Keratinocyte (primary cell): ENCODE results near the gene DSCAML1. TPM values are rescaled to one million over a fixed set of nuclear protein-coding genes. Genes with fewer than 3 reads are reported as not detected.

ENCODE experiments used
- DNase-seq: peaks from one replicate; pipeline ENCODE4 v3.0.0-alpha.2; 2011; ENCODE audit warnings: low read depth, missing footprints, low spot score
- FAIRE-seq: peaks from 2 replicates; lab custom pipeline; 2011; peaks lifted over from hg19 to GRCh38; lab: Jason Lieb, UNC
- H2AFZ ChIP-seq: 2 replicates; pipeline ENCODE4 v1.6.0; 2012; ENCODE audit warnings: low read length, control low read depth, inconsistent platforms; ENCODE audit not compliant: control insufficient read depth
- H3K27ac ChIP-seq: 2 replicates; pipeline ENCODE4 v1.5.1; 2011; ENCODE audit warnings: low read length; ENCODE audit not compliant: control insufficient read depth, insufficient read depth
- H3K27me3 ChIP-seq: 3 replicates; pipeline ENCODE4 v1.6.0; 2011; ENCODE audit warnings: low read length; ENCODE audit not compliant: control insufficient read depth, insufficient read depth; ENCODE audit errors: extremely low read depth
- H3K36me3 ChIP-seq, 2 experiments: 2 replicates in 1 of 2; 3 replicates in 1 of 2; pipeline ENCODE4 v1.5.1; 2011; ENCODE audit warnings: low read length in 2 of 2, mild to moderate bottlenecking in 1 of 2; ENCODE audit not compliant: control insufficient read depth in 2 of 2, insufficient read depth in 2 of 2; ENCODE audit errors: extremely low read depth in 1 of 2
- H3K4me1 ChIP-seq: 3 replicates; pipeline ENCODE4 v1.5.1; 2011; ENCODE audit warnings: low read length; ENCODE audit not compliant: control insufficient read depth, insufficient read depth; ENCODE audit errors: extremely low read depth
- H3K4me2 ChIP-seq: 3 replicates; pipeline ENCODE4 v1.6.0; 2011; ENCODE audit warnings: low read depth, low read length; ENCODE audit not compliant: control insufficient read depth, insufficient read depth; ENCODE audit errors: extremely low read depth
- H3K4me3 ChIP-seq, 3 experiments: fragments of 200-600 bp in 1 of 3; sonication (generic) in 1 of 3; 2 replicates in 2 of 3; 3 replicates in 1 of 3; pipeline ENCODE4 v1.5.1; 2011 to 2016; ENCODE audit warnings: low read length in 3 of 3, mild to moderate bottlenecking in 3 of 3, control low read depth in 2 of 3, inconsistent platforms in 1 of 3, low read depth in 1 of 3, mixed read lengths in 1 of 3, mixed run types in 1 of 3, moderate library complexity in 1 of 3; ENCODE audit not compliant: control insufficient read depth in 2 of 3, insufficient read depth in 2 of 3; ENCODE audit errors: extremely low read depth in 1 of 3
- H3K79me2 ChIP-seq: 2 replicates; pipeline ENCODE4 v1.6.0; 2012; ENCODE audit warnings: low read length; ENCODE audit not compliant: control insufficient read depth, insufficient read depth
- H3K9ac ChIP-seq: 3 replicates; pipeline ENCODE4 v1.6.0; 2011; ENCODE audit warnings: low read length; ENCODE audit not compliant: control insufficient read depth, insufficient read depth; ENCODE audit errors: extremely low read depth
- H3K9me1 ChIP-seq: 3 replicates; pipeline ENCODE4 v1.6.0; 2011; ENCODE audit warnings: low read length; ENCODE audit not compliant: control insufficient read depth, insufficient read depth; ENCODE audit errors: extremely low read depth
- H3K9me3 ChIP-seq: 2 replicates; pipeline ENCODE4 v1.5.1; 2012; ENCODE audit warnings: low read depth, low read length; ENCODE audit not compliant: control insufficient read depth
- H4K20me1 ChIP-seq: 3 replicates; pipeline ENCODE4 v1.6.0; 2011; ENCODE audit warnings: low read length; ENCODE audit not compliant: control insufficient read depth, insufficient read depth; ENCODE audit errors: extremely low read depth
- CTCF ChIP-seq, 3 experiments: IDR thresholded peaks in 1 of 3; conservative IDR thresholded peaks in 1 of 3; optimal IDR thresholded peaks in 1 of 3; 2 replicates in 2 of 3; 3 replicates in 1 of 3; pipeline versions ENCODE3 to v1.5.1; 2011; ENCODE audit warnings: low read length in 3 of 3, mild to moderate bottlenecking in 3 of 3, moderate library complexity in 2 of 3, control low read depth in 1 of 3, inconsistent platforms in 1 of 3; ENCODE audit not compliant: insufficient read depth in 2 of 3; ENCODE audit errors: extremely low read depth in 1 of 3
- EZH2 ChIP-seq: IDR thresholded peaks from one replicate; pipeline ENCODE4 v1.6.1; 2012; ENCODE audit warnings: inconsistent platforms, mild to moderate bottlenecking, low read length, moderate library complexity
- dilution Hi-C: fragments of 300-500 bp; cut with MboI; formaldehyde crosslinking; loops from one replicate; pipeline ENCODE4 v1.7.0; 2020; ENCODE audit warnings: low sequenced_read_pairs; ENCODE audit not compliant: extremely low pct_ligation_motif_present
- polyA plus RNA-seq, 5 experiments: library from polyadenylated mRNA; depleted of rRNA in 3 of 5; stranded (reverse) in 3 of 5; stranded (forward) in 1 of 5; unstranded in 1 of 5; fragments of >200 nt; gene quantifications; 1 replicate in 1 of 5; 2 replicates in 3 of 5; 3 replicates in 1 of 5; pipeline versions ENCODE4 v1.2.1 to v1.2.3, GENCODE V29; 2011 to 2012; ENCODE audit warnings: missing spikeins in 2 of 5, low read depth in 1 of 5, low replicate concordance in 1 of 5

Gene DSCAML1
- polyA plus RNA-seq, 1 donor (not counting 4 experiments of a cell fraction or from before 2014, with no cell fraction given), result not detected

GRCh38 chr11:117600234-117600783 lies 196.7 kb downstream of the DSCAML1 start:
- FAIRE-seq, result no peak
- Histone ChIP-seq H3K9ac (no peak overlapping the region), H3K9me1 (no peaks in the 10 kb centered on the region), H3K4me1 (no peaks in the 10 kb centered on the region), H3K4me3 (no peak overlapping the region), H3K4me2 (no peak overlapping the region), H2AFZ (no peak overlapping the region), H3K36me3 (no peaks in the 10 kb centered on the region), H3K79me2 (no peaks in the 10 kb centered on the region), H4K20me1 (no peaks in the 10 kb centered on the region), H3K9me3 (no peaks in the 10 kb centered on the region), H3K27me3 (peaks cover 14% of the 10 kb centered on the region), H3K27ac (no peak overlapping the region)
- no peak for TF ChIP-seq CTCF (optimal IDR thresholded peaks at IDR 0.05 in 1 of 3, IDR thresholded peaks at IDR 0.05 in 1 of 3, conservative IDR thresholded peaks at IDR 0.05 in 1 of 3; ENCODE audit: extremely low read depth in 1 of 3, insufficient read depth in 2 of 3, low read length in 3 of 3)
- DNase-seq, result no peak
- dilution Hi-C loops, result no loop called here

GRCh38 chr11:117597071-117597470 lies 199.9 kb downstream of the DSCAML1 start:
- dilution Hi-C loops, result no loop called here
- TF ChIP-seq CTCF (optimal IDR thresholded peaks at IDR 0.05 in 1 of 3, IDR thresholded peaks at IDR 0.05 in 1 of 3, conservative IDR thresholded peaks at IDR 0.05 in 1 of 3; ENCODE audit: extremely low read depth in 1 of 3, insufficient read depth in 2 of 3, low read length in 3 of 3), result no peak
- no peak for TF ChIP-seq EZH2
- H2AFZ ChIP-seq, result no peak overlapping the region
- DNase-seq (peak; percentile 15), FAIRE-seq (no peak)
- H3K4me3 ChIP-seq, result no peak overlapping the region
- H3K4me2 ChIP-seq, result no peak overlapping the region
- no peaks in the 10 kb centered on the region for H3K36me3 ChIP-seq
- H4K20me1 ChIP-seq, result no peaks in the 10 kb centered on the region
- H3K9ac ChIP-seq, result no peak overlapping the region
- H3K4me1 ChIP-seq, result no peaks in the 10 kb centered on the region
- H3K79me2 ChIP-seq, result no peaks in the 10 kb centered on the region
- no peak overlapping the region for H3K27ac ChIP-seq
- H3K9me1 ChIP-seq, result no peaks in the 10 kb centered on the region
- no peaks in the 10 kb centered on the region for H3K9me3 ChIP-seq
- peaks cover 10% of the 10 kb centered on the region for H3K27me3 ChIP-seq
